OCI-LY3 (cell line): ENCODE measurements around the gene PALD1.

Experiments used
- CTCF ChIP-seq: fragments of 200-600, 300-600 bp; sonication (generic); IDR thresholded peaks from 2 replicates; pipeline ENCODE4 v1.5.1; 2014; ENCODE audit warnings: antibody characterized with exemption, low read length, low read depth
- EZH2phosphoT487 ChIP-seq: fragments of 200-600 bp; shearing (Covaris generic); IDR thresholded peaks from 2 replicates; pipeline ENCODE4 v1.6.1; 2018; ENCODE audit warnings: antibody characterized with exemption, mixed run types, low read depth

DNA sequence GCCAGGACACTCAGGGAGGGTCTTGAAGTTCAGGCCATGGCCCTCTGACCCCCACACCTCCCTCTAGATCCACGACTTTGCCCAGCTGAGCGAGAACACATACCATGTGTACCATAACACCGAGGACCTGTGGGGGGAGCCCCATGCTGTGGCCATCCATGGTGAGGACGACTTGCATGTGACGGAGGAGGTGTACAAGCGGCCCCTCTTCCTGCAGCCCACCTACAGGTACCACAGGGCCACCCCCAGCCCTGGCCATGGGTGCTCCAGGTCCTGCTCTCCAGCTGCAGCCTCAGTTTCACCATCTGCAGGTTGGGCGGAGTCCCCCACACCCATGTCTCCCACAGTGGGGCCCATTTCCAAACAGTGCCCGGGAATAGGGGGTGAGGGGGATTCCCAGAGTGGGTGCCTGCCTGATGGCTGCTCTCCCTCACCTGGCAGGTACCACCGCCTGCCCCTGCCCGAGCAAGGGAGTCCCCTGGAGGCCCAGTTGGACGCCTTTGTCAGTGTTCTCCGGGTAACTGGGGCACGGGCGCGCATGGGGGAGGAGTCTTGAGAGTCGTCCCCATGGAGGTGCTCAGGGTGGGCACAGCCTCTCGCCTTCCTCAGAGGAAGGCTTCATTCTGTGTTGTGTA, 54.1 kb downstream of the PALD1 start:
- TF ChIP-seq CTCF (no peak), EZH2phosphoT487 (no peak)
